Epithelial cell of alveolus of lung (primary cell): ENCODE measurements around the gene TRIM2. TPM values are rescaled to one million over a fixed set of nuclear protein-coding genes. Genes with fewer than 3 reads are reported as not detected.

ENCODE experiments used
- total RNA-seq: library from RNA; depleted of rRNA; stranded (reverse); fragments of >200 nt; gene quantifications from 2 replicates; pipeline ENCODE4 v1.2.1, GENCODE V29; 2015

TRIM2 gene
- 27.1 and 30.1 TPM in 2 replicates for total RNA-seq

GRCh38 chr4:153204247-153204671 lies at the start of gene TRIM2:
TSS of gene TRIM2 (plus strand) at chr4:153204443. CDS start at chr4:153204531, 88 bp downstream.

GRCh38 chr4:153344131-153345011 lies 140.1 kb downstream of the TRIM2 start, which contains the start of gene MND1:
TSS of gene MND1 (plus strand) at chr4:153344688. CDS start at chr4:153344738, 50 bp downstream.

Other genes starting within 250 kb of the TRIM2 start
- 3.8 and 5.3 TPM in 2 replicates for gene MND1, start 140.2 kb downstream of the TRIM2 start, total RNA-seq